ENCODE results near the gene MEGF6. TPM values are rescaled to one million over a fixed set of nuclear protein-coding genes. Genes with fewer than 3 reads are reported as not detected.

Gene MEGF6
- total RNA-seq, 4 donors from 2014 or later = 4.1 to 27.1 (median 11.4) TPM

DNA sequence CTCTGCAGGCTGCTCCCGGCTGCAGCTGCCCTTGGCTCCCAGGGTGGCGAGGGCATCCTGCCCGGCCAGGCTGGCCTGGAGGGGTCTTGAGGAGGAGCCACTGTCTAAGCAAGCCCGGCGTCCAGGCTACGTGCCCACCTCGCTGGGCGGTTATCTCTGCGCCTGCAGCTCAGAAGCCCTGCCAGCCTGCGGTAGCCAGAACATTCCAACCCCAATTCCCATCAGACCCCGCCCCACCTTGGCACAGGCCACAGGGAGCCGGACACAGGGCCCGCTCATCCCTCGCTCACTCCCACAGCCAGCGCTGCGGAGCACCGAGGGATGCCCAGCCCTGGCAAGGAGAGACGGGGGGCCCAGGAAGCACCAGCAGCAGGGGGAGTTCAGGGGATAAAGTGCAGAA is 53.9 kb downstream of the MEGF6 start:
- no peaks in the 10 kb centered on the region for H3K36me3 ChIP-seq
- no peak for TF ChIP-seq POLR2AphosphoS5 (IDR thresholded peaks at IDR 0.05)
- no peak for TF ChIP-seq EP300 (IDR thresholded peaks at IDR 0.05; ENCODE audit: low read depth)
- no peak for TF ChIP-seq POLR2A (IDR thresholded peaks at IDR 0.05)
- TF ChIP-seq, protein P1, sequence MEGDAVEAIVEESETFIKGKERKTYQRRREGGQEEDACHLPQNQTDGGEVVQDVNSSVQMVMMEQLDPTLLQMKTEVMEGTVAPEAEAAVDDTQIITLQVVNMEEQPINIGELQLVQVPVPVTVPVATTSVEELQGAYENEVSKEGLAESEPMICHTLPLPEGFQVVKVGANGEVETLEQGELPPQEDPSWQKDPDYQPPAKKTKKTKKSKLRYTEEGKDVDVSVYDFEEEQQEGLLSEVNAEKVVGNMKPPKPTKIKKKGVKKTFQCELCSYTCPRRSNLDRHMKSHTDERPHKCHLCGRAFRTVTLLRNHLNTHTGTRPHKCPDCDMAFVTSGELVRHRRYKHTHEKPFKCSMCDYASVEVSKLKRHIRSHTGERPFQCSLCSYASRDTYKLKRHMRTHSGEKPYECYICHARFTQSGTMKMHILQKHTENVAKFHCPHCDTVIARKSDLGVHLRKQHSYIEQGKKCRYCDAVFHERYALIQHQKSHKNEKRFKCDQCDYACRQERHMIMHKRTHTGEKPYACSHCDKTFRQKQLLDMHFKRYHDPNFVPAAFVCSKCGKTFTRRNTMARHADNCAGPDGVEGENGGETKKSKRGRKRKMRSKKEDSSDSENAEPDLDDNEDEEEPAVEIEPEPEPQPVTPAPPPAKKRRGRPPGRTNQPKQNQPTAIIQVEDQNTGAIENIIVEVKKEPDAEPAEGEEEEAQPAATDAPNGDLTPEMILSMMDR (IDR thresholded peaks at IDR 0.05) = no peak
- no peaks in the 10 kb centered on the region for H3K9me3 ChIP-seq
- peaks cover 0 to 11% (median 4%) of the 10 kb centered on the region in 4 donors for H3K4me1 ChIP-seq
- DNase-seq = no peak
- WGBS, 2 donors (ENCODE audit: low coverage in 1 of 2) = 73 to 82% methylated on average over 4 to 18 of the region's 18 CpGs
- no peak overlapping the region for H3K4me3 ChIP-seq
- intact Hi-C loops (cut with DNase I; ENCODE audit: low total_unique reads) (no loop called here), in situ Hi-C loops (cut with MboI; ENCODE audit: low pct_ligation_motif_present in 1 of 4, low pct_unique_long_range_greater_than_20kb in 1 of 4, low sequenced_read_pairs in 3 of 4) (no loop called here)
- H3K27ac ChIP-seq = no peak overlapping the region
- H3K27me3 ChIP-seq = no peaks in the 10 kb centered on the region

DNA sequence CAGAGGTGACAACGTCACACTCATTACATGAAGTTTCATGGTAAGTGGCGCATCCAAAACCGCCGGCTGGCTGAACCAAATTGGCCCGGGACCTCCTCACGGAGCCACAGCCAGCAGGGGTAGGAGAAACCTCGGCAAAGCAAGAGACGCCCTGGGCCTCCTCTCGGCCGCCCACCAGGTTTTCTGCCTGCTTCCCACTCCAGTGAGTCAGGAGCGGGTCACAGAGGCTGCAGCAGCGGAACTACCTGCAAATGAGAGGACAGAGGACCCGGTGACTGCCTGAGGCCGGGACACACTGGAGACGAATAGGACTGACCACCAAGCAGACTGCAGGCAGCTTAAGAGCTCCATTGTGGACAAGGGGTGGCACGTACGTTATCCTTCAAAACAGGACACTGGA is 55.0 kb downstream of the MEGF6 start:
- in situ Hi-C loops (cut with MboI; ENCODE audit: low pct_ligation_motif_present in 1 of 4, low pct_unique_long_range_greater_than_20kb in 1 of 4, low sequenced_read_pairs in 3 of 4) = no loop called here
- Histone ChIP-seq H3K4me1 (peaks cover 0 to 11% (median 4%) of the 10 kb centered on the region in 4 donors), H3K4me3 (no peak overlapping the region), H3K27me3 (no peaks in the 10 kb centered on the region), H3K36me3 (no peaks in the 10 kb centered on the region), H3K9me3 (no peaks in the 10 kb centered on the region), H3K27ac (no peak overlapping the region)
- DNase-seq = no peak
- 91% methylated on average over 17 of the region's 17 CpGs; no CpG with 5 or more reads in 1 of the 2 donors for WGBS, 2 donors (ENCODE audit: low coverage in 1 of 2)
- TF ChIP-seq, protein P1 (IDR thresholded peaks at IDR 0.05) = no peak
- TF ChIP-seq POLR2A (IDR thresholded peaks at IDR 0.05) (no peak), POLR2AphosphoS5 (IDR thresholded peaks at IDR 0.05) (no peak), EP300 (IDR thresholded peaks at IDR 0.05; ENCODE audit: low read depth) (no peak)
- intact Hi-C loops (cut with DNase I; ENCODE audit: low total_unique reads) = no loop called here

DNA sequence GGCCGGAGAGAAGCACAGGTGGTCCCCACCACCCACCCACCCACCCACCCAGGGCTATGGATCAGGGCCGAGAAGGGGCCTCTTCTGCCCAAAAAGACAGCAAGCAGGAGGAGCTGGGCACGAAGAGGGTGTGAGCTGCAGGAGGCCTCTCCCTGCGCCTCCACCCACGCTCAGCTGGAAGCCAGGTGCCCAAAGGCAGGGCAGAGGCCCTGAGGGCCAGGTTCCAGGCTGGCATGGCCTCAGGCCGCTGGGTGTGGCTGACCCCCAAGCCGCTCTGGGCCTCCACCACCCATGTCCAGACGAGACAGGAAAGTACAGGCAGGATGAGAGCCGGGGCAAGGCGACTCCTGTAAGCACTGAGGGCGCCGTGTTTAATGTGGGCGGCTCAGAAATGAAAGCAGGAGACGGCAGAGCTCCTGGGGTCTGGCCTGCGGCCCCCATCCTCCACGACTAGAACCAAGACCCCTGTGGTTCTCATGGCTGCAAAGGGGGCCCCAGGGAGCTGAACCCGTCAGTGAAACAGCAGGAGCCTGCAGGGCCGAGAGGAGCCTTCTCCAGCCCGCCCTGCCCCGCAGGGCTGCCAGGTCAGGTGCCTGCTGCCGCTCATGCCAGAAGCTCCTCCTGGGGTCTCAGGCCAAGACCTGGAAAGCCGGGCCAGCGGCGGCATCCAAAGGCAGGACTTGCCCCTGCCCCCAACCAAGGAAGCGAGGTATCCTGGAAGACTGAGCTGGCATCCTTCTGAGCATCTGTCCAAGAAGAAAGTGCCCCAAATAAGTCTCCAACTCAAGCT is 56.0 kb downstream of the MEGF6 start:
- no peak overlapping the region for H3K4me3 ChIP-seq
- H3K27ac ChIP-seq = no peak overlapping the region
- H3K9me3 ChIP-seq = no peaks in the 10 kb centered on the region
- no peaks in the 10 kb centered on the region for H3K36me3 ChIP-seq
- DNase-seq = no peak
- WGBS, 2 donors (ENCODE audit: low coverage in 1 of 2) = 67% methylated on average over 25 of the region's 25 CpGs; no CpG with 5 or more reads in 1 of the 2 donors
- intact Hi-C loops (cut with DNase I; ENCODE audit: low total_unique reads) (no loop called here), in situ Hi-C loops (cut with MboI; ENCODE audit: low pct_ligation_motif_present in 1 of 4, low pct_unique_long_range_greater_than_20kb in 1 of 4, low sequenced_read_pairs in 3 of 4) (no loop called here)
- H3K4me1 ChIP-seq = peaks cover 0 to 11% (median 4%) of the 10 kb centered on the region in 4 donors
- TF ChIP-seq EP300 (IDR thresholded peaks at IDR 0.05; ENCODE audit: low read depth) (no peak), POLR2AphosphoS5 (IDR thresholded peaks at IDR 0.05) (no peak), POLR2A (IDR thresholded peaks at IDR 0.05) (no peak)
- TF ChIP-seq, protein P1 (IDR thresholded peaks at IDR 0.05) = no peak
- H3K27me3 ChIP-seq = no peaks in the 10 kb centered on the region

DNA sequence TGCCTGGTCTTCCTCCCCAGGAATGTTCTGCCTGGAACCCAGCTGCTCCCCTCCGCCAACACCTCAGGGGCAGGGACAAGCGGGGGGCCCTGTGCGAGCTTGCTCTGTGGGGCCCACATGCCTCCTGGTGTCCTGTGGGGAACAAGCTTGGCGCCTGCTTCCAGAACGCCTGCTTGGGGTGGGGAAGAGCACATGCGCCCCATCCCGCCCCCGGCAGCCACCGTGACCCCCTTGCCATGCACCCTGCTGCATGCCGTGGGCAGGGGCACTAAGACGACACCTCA is 57.4 kb downstream of the MEGF6 start:
- H3K4me3 ChIP-seq = no peak overlapping the region
- H3K9me3 ChIP-seq = no peaks in the 10 kb centered on the region
- no peaks in the 10 kb centered on the region for H3K36me3 ChIP-seq
- no peak overlapping the region for H3K27ac ChIP-seq
- WGBS, 2 donors (ENCODE audit: low coverage in 1 of 2) = 85% methylated on average over 11 of the region's 11 CpGs; no CpG with 5 or more reads in 1 of the 2 donors
- TF ChIP-seq POLR2A (IDR thresholded peaks at IDR 0.05) = no peak
- no peak for TF ChIP-seq POLR2AphosphoS5 (IDR thresholded peaks at IDR 0.05)
- TF ChIP-seq, protein P1 (IDR thresholded peaks at IDR 0.05) = no peak
- TF ChIP-seq EP300 (IDR thresholded peaks at IDR 0.05; ENCODE audit: low read depth) = no peak
- no peak for DNase-seq
- no peaks in the 10 kb centered on the region for H3K27me3 ChIP-seq
- intact Hi-C loops (cut with DNase I; ENCODE audit: low total_unique reads) = no loop called here
- H3K4me1 ChIP-seq = peaks cover 0 to 12% (median 4%) of the 10 kb centered on the region in 4 donors
- in situ Hi-C loops (cut with MboI; ENCODE audit: low pct_ligation_motif_present in 1 of 4, low pct_unique_long_range_greater_than_20kb in 1 of 4, low sequenced_read_pairs in 3 of 4) = no loop called here
